Breast epithelium (tissue), 4 donors: ENCODE data around the gene CABP4. TPM values are rescaled to one million over a fixed set of nuclear protein-coding genes. Genes with fewer than 3 reads are reported as not detected.

ENCODE experiments used
- DNase-seq, 2 donors: peaks; one replicate each; pipeline ENCODE4 v3.0.0-alpha.2; 2019; ENCODE audit warnings: low spot score in 2 of 2
- H3K27ac ChIP-seq, 2 donors: fragments of 200-600 bp; sonication (generic) in 1 of 2; one replicate each; pipeline ENCODE4 v1.5.1; 2016 to 2019; ENCODE audit warnings: mild to moderate bottlenecking in 1 of 2
- H3K27me3 ChIP-seq, 2 donors: fragments of 200-600 bp; sonication (generic) in 1 of 2; one replicate each; pipeline versions ENCODE4 v1.5.1 to v1.6.0; 2017 to 2019; ENCODE audit warnings: control low read depth in 1 of 2, mild to moderate bottlenecking in 1 of 2
- H3K36me3 ChIP-seq: fragments of 200-600 bp; one replicate; pipeline ENCODE4 v1.5.1; 2019
- H3K4me1 ChIP-seq, 2 donors: fragments of 200-600 bp; sonication (generic); one replicate each; pipeline ENCODE4 v1.5.1; 2016 to 2019; ENCODE audit warnings: control low read depth in 1 of 2
- H3K4me3 ChIP-seq, 3 donors: fragments of 200-600 bp; sonication (generic); 1 replicate in 2 of 3; 2 replicates in 1 of 3; pipeline ENCODE4 v1.5.1; 2016 to 2019; ENCODE audit warnings: mild to moderate bottlenecking in 3 of 3, moderate library complexity in 2 of 3
- H3K9me3 ChIP-seq, 2 donors: fragments of 200-600 bp; sonication (generic) in 1 of 2; one replicate each; pipeline ENCODE4 v1.5.1; 2016 to 2019; ENCODE audit warnings: control low read depth in 1 of 2
- CTCF ChIP-seq, 3 donors: fragments of 450-650 bp; IDR thresholded peaks; one replicate each; pipeline ENCODE4 v1.5.1; 2016 to 2017; ENCODE audit warnings: antibody characterized with exemption in 3 of 3, mild to moderate bottlenecking in 3 of 3, moderate library complexity in 3 of 3
- POLR2A ChIP-seq: fragments of 450-650 bp; IDR thresholded peaks from one replicate; pipeline ENCODE4 v1.6.1; 2016; ENCODE audit warnings: antibody characterized with exemption, mild to moderate bottlenecking, moderate library complexity
- POLR2AphosphoS5 ChIP-seq, 3 donors: sonication (generic); formaldehyde crosslinking; IDR thresholded peaks; one replicate each; pipeline ENCODE4 v1.6.1; 2017; ENCODE audit warnings: antibody characterized with exemption in 3 of 3
- intact Hi-C: fragments of 100-400 bp; cut with DNase I; formaldehyde crosslinking; loops from one replicate; pipeline ENCODE4 v1.15.1; 2023; ENCODE audit warnings: low total_unique reads
- total RNA-seq, 3 donors: library from RNA; depleted of rRNA; stranded (reverse); fragments of >200 nt; gene quantifications; one replicate each; pipeline ENCODE4 v1.1.0, GENCODE V29; 2016

CABP4 gene
- total RNA-seq, 3 donors from 2014 or later = 3.5 to 10.7 (median 3.9) TPM

- DNase-seq = no peak
- no peak overlapping the region for H3K27ac ChIP-seq
- H3K9me3 ChIP-seq = no peaks in the 10 kb centered on the region
- no peak overlapping the region for H3K4me3 ChIP-seq
- no peaks in the 10 kb centered on the region for H3K4me1 ChIP-seq
- TF ChIP-seq POLR2AphosphoS5 (IDR thresholded peaks at IDR 0.05) (no peak), CTCF (IDR thresholded peaks at IDR 0.05) (no peak), POLR2A (no peak)
- no peaks in the 10 kb centered on the region for H3K36me3 ChIP-seq
- intact Hi-C loops = no loop called here
- no peaks in the 10 kb centered on the region for H3K27me3 ChIP-seq
These were observed 37.8 kb downstream of the CABP4 start for GRCh38 chr11:67492801-67493547.

- intact Hi-C loops = no loop called here
- Histone ChIP-seq H3K27ac (no peak overlapping the region), H3K27me3 (no peaks in the 10 kb centered on the region), H3K9me3 (no peaks in the 10 kb centered on the region), H3K4me3 (no peak overlapping the region), H3K4me1 (no peaks in the 10 kb centered on the region), H3K36me3 (no peaks in the 10 kb centered on the region)
- no peak for TF ChIP-seq POLR2A
- no peak for DNase-seq
These were observed 38.6 kb downstream of the CABP4 start for GRCh38 chr11:67493548-67494370.

- H3K36me3 ChIP-seq = no peaks in the 10 kb centered on the region
- no peak overlapping the region for H3K27ac ChIP-seq
These were observed 39.4 kb downstream of the CABP4 start for GRCh38 chr11:67494371-67495233.

GRCh38 chr11:67495234-67496005 lies 40.3 kb downstream of the CABP4 start:
- no peaks in the 10 kb centered on the region for H3K9me3 ChIP-seq
- TF ChIP-seq POLR2A (no peak), POLR2AphosphoS5 (IDR thresholded peaks at IDR 0.05) (no peak), CTCF (IDR thresholded peaks at IDR 0.05) (no peak)
- H3K4me1 ChIP-seq = no peaks in the 10 kb centered on the region
- H3K27me3 ChIP-seq = no peaks in the 10 kb centered on the region
- no peak overlapping the region for H3K4me3 ChIP-seq
- no peak for DNase-seq
- intact Hi-C loops = no loop called here
- no peak overlapping the region for H3K27ac ChIP-seq
- H3K36me3 ChIP-seq = no peaks in the 10 kb centered on the region

More at GRCh38 chr11:67494371-67495233, 39.4 kb downstream of the CABP4 start:
- DNase-seq = no peak
- intact Hi-C loops = no loop called here
- Histone ChIP-seq H3K4me3 (no peak overlapping the region), H3K27me3 (no peaks in the 10 kb centered on the region), H3K4me1 (no peaks in the 10 kb centered on the region), H3K9me3 (no peaks in the 10 kb centered on the region)
- TF ChIP-seq POLR2A = no peak
- no peak for TF ChIP-seq CTCF (IDR thresholded peaks at IDR 0.05)
- no peak for TF ChIP-seq POLR2AphosphoS5 (IDR thresholded peaks at IDR 0.05)

GRCh38 chr11:67496113-67496512 lies 41.0 kb downstream of the CABP4 start:
- no peak overlapping the region for H3K27ac ChIP-seq

More at GRCh38 chr11:67496113-67496512, 41.0 kb downstream of the CABP4 start:
- Histone ChIP-seq H3K27me3 (no peaks in the 10 kb centered on the region), H3K9me3 (no peaks in the 10 kb centered on the region), H3K4me3 (no peak overlapping the region), H3K4me1 (no peaks in the 10 kb centered on the region), H3K36me3 (no peaks in the 10 kb centered on the region)
- no peak for DNase-seq
- intact Hi-C loops = no loop called here
- TF ChIP-seq POLR2A = no peak
- no peak for TF ChIP-seq POLR2AphosphoS5 (IDR thresholded peaks at IDR 0.05)
- TF ChIP-seq CTCF (IDR thresholded peaks at IDR 0.05) = no peak
